T-helper 22 cell (primary cell): ENCODE data around the gene VWA7.

Source experiments
- DNase-seq: peaks from one replicate; pipeline ENCODE4 v3.0.0-alpha.2; 2020; ENCODE audit warnings: low read depth

VWA7 gene

DNA sequence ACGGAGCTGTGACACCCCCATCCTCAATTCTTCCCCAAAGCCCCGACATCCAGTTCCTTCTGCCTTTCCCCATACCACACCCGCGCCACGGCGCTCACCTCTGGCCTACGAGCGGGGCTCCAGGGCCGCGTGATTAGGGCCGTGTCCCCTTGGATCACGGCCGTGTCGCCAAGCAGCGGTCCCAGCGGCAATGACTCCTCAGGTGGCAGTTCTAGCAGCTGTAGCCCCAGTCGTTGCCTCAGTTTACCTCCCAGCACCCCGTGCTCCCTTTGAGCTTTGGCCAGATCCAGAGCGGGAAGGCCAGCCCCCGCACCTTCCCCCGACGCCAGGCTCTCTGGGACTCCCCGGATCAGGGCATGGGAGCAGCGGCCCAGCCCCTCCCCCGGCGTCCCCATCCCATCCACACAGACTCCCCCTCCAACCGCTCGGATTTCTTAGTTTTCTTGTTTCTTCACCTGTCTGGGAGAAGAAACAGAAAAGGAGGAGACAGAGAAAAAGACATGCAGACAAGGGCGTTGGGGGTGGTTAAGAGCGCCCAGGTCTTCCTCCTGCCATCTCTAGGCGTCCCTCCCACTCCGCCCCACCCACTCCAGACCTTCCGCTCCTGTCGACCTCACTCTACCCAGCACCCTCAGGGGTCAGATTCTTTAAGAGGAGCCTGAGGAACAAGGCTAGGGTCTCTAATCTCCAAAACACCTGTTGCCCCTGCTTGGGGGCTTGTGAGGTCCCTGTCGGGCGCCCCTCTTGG is 48.2 kb downstream of the VWA7 start, which contains the start of gene DDAH2:
Gene DDAH2, minus strand, starts transcription at position 533 of the 748 bp plus-strand sequence. Its CDS starts 138 bp downstream, at position 395.
- no peak for DNase-seq

- DNase-seq, result no peak
Measured at GRCh38 chr6:31727717-31728671, 49.1 kb downstream of the VWA7 start.

GRCh38 chr6:31727034-31727716 is 50.0 kb downstream of the VWA7 start:
- no peak for DNase-seq

DNA sequence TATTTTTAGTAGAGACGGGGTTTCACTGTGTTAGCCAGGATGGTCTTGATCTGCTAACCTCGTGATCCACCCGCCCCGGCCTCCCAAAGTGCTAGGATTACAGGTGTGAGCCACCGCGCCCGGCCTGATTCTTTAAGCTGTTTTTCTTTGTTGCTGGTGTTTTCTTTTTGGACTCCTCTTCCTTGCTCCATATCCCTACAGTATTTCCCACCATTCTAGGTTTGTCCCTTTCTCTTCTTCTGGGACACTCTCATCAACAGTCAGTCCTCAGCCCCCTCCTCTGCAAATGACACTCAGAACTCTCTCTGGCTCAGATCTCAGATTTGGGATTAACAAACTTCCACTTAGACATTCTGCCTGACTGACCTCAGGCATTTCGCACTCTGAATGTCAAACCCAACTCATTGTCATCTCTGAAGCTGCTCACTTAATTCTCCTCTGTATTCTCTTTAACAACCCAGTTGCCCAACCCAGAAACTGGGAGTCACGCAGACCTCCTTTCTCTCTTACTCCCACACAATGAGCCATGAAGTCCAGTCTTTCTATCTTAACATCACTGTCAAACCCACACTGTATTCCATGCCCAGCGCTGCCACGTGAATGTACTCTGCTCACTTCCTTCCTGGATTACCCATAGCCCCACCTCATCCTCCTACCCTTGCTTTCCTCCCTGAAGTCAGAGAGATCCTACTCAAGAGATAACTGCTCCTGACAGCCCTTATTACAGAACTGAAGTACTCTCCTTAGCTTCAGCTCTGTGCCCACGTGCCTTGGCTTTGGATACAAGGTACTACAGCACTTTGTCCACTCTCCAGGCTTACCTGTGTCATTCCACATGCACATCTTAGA is 51.4 kb downstream of the VWA7 start:
- DNase-seq, result no peak

DNA sequence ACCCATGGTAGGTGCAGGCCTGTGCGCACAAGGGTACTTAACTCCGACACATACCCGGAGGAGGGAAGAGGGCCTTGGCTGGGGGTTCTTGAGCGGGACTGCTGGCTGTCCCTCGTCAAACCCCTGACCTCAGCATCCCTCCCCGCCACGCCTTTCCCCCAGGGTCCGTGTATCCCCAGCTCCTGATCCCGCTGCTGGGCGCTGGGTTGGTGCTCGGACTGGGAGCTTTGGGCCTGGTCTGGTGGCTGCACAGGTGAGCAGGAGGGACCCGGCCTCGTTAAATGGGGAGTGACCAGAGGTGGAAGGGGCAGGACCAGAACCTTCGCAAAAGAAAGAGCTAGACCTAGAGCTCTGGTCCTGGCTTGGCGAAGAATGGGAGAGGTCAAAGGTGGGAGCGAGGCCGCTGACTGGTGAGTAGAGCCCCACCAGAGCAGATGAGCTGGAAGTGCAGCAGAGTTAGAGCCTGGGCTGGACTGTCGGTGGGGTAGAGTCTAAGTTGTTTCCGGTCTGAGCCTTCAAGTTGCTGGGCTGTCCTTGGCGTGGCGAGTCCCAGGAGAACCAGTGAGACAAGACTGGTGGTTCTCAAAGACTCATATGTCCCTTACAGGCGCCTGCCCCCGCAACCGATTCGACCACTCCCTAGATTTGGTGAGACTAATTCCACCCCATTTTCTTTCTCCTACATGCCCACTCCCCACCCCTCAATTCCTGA is 53.0 kb downstream of the VWA7 start:
- no peak for DNase-seq

GRCh38 chr6:31723245-31723979 is 53.7 kb downstream of the VWA7 start, which contains the start of gene MPIG6B:
Gene MPIG6B, plus strand, starts transcription at chr6:31723373. Its CDS starts 11 bp downstream, at chr6:31723384.
- no peak for DNase-seq

DNA sequence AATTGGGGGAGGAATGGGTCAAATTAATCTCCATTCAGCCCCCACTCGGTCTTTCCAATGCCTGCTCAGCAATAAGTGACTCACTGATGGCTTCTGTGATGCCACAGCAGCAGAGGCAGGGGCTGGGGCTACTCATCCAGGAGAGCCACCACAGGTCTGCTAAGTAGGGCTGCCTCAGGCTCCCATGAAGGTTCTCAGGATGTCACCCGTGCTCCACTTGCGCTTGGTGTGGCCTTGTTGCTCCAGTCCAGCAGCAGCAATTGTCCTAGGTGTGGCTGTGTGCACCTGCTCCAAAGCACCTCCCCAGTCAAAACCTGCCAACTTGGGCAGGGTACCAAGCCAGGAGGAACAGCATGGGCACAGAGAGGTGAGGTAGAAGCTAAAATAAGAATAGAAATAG is 55.0 kb downstream of the VWA7 start:
- no peak for DNase-seq

GRCh38 chr6:31721351-31722020 is 55.6 kb downstream of the VWA7 start, which contains the start of gene LY6G6C:
Gene LY6G6C, minus strand, starts transcription at chr6:31721746. Its CDS starts 67 bp downstream, at chr6:31721679.
- DNase-seq, result no peak

- no peak for DNase-seq
Measured at GRCh38 chr6:31720196-31720770, 56.8 kb downstream of the VWA7 start.

DNA sequence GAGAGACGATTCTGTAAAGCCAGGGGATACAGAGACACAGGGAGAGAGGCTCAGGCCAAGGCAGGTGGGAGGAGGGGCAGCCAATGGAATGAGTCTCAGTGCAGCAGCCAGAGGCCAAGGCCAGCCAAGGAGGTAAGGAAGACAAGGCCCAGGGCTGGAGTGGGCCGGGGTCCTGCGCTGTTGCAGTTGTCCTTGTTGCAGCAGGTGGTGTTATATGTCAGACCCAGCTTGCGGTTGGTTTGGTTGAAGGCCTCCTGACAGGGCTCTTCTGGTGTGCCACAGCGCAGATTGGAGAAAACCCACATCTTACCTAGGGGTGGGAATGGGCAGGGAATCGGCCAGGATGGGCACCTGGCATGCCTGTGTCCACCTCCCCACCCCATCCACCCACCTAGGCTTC is 58.1 kb downstream of the VWA7 start:
- DNase-seq, result no peak

DNA sequence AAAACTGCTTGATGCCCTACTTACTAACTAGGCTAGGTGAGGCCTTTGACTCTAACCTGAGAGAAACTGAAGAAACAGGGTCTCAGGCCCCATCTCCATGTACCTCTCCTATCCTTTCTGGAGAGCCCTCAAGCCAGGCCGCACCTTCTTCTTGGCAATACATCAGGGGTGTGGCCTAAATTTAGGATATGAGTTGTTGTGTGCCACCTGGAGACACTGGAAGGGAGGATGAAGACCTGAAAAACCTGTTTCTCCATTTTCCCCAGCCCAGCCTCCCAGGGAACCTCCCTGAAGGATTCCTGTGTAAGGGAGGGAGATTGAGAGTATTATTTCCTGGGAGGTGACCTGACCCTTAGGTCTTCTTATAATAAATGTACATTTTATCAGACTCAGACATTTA is 58.9 kb downstream of the VWA7 start:
- no peak for DNase-seq

DNA sequence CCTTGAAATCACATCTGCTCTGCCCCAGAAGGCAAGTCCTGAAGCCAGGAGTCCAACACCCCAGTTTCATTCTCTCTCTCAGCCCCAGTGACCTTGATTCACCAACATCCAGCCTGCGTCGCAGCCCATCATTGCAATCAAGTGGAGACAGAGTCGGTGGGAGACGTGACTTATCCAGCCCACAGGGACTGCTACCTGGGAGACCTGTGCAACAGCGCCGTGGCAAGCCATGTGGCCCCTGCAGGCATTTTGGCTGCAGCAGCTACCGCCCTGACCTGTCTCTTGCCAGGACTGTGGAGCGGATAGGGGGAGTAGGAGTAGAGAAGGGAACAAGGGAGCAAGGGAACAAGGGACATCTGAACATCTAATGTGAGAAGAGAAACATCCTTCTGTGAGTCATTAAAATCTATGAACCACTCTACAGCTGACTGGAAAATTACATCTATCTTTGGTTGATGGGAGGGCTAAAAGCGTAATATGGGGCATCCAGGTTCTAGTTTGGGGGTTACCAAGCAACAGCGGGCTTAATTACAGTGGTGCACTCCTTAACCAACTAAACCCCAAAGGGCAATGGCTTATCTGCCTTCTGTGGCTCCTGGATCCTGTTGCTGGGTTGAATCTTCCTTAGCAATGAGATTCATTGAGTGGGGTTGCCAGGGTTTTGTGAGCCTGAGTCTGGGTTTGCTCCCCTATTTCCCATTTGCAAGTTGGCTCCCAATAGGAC is 59.5 kb downstream of the VWA7 start:
- DNase-seq, result no peak
